Measurements from ENCODE around the gene BCO1.

DNA sequence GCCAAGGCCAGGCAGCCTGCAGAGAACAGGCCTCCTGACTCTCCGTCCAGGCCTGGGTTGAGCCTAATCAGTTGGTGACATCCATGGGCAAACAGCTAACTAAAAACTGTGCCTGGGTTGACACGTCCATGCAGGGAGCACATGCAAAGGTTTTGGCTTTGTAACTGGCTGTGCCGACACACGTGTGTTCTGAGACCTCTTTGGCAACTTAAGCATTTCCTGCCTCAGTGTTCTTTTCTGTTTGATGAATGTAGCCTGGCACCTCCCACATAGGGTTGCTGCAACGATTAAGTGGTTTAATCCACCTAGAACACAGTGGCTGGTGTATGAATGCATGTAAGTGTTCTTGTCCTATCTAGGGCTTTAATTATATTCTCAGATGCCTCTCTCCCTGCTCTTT is 3.2 kb downstream of the BCO1 start:
- no peak for TF ChIP-seq GATA2 (IDR thresholded peaks at IDR 0.05; ENCODE audit: low read depth, low read length)
- no peak for TF ChIP-seq GATA3 (IDR thresholded peaks at IDR 0.05; ENCODE audit: low read depth, low read length)

All from SH-SY5Y (cell line).